HepG2 (cell line): ENCODE data around the gene PDK2.

ENCODE experiments used
- CAMTA2 ChIP-seq: sonication (generic); formaldehyde crosslinking; IDR thresholded peaks from 2 replicates; pipeline ENCODE4 v1.4.0; 2020; ENCODE audit warnings: mild to moderate bottlenecking, missing genetic modification reagents, borderline replicate concordance
- CBFB ChIP-seq: sonication (generic); formaldehyde crosslinking; IDR thresholded peaks from 2 replicates; pipeline ENCODE4 v1.4.0; 2020; ENCODE audit warnings: missing genetic modification reagents
- KLF9 ChIP-seq: IDR thresholded peaks from 2 replicates; pipeline ENCODE4 v1.6.1; 2016; ENCODE audit warnings: low read depth
- MYC ChIP-seq: sonication (generic); formaldehyde crosslinking; IDR thresholded peaks from 2 replicates; pipeline ENCODE4 v1.9.0; 2021; ENCODE audit warnings: missing genetic modification reagents, borderline replicate concordance
- POLR2A ChIP-seq, 2 experiments: IDR thresholded peaks; 2 replicates each; pipeline ENCODE4 v1.6.1; 2011; ENCODE audit warnings: low read depth in 2 of 2, low read length in 2 of 2, mild to moderate bottlenecking in 1 of 2, moderate library complexity in 1 of 2; ENCODE audit not compliant: insufficient read depth in 1 of 2
- RNF2 ChIP-seq: fragments of 450-650 bp; conservative IDR thresholded peaks from 2 replicates; pipeline ENCODE4 v1.6.1; 2016; ENCODE audit warnings: low read depth
- ZFP1 ChIP-seq: IDR thresholded peaks from 2 replicates; pipeline ENCODE4 v1.6.1; 2016
- ZKSCAN8 ChIP-seq: IDR thresholded peaks from 2 replicates; pipeline ENCODE4 v1.6.1; 2016; ENCODE audit warnings: borderline replicate concordance, missing genetic modification reagents, missing compliant biosample characterization
- ZNF317 ChIP-seq: sonication (generic); formaldehyde crosslinking; IDR thresholded peaks from 2 replicates; pipeline ENCODE4 v1.5.0; 2020; ENCODE audit warnings: mild to moderate bottlenecking, missing genetic modification reagents
- ZNF629 ChIP-seq: sonication (generic); formaldehyde crosslinking; conservative IDR thresholded peaks from 2 replicates; pipeline ENCODE4 v1.5.0; 2020; ENCODE audit warnings: missing genetic modification reagents
- TF ChIP-seq, protein P1 (sequence below): conservative IDR thresholded peaks from 2 replicates; pipeline ENCODE4 v1.6.1; 2018; ENCODE audit warnings: missing genetic modification reagents

DNA sequence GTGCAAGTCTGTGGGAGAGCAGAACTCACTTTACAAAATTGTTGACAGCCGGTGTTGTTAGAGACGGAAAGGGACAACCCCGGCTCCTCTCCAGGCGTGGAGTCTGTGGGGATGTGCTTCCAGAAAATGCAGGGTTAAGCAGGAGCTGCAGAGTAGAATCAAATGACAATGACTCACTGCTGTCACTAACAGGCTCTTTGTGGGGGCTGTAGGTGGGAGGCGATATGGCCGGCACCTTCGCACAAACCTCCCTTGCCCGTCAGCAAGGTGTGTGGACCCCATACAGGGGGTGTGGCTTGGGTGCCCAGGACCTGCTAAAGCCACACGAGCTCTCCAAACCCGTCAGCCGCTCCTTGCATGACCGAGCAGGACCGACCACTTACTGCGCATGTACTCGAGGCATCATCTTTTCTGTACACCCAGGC is 5.8 kb downstream of the PDK2 start:
- TF ChIP-seq ZNF629 (CRISPR knock-in tag) (no peak), MYC (CRISPR knock-in tag) (no peak), POLR2A (IDR thresholded peaks at IDR 0.05; ENCODE audit: insufficient read depth in 1 of 2, low read depth in 2 of 2, low read length in 2 of 2) (no peak), ZFP1 (CRISPR knock-in tag) (no peak), CBFB (CRISPR knock-in tag) (no peak), KLF9 (CRISPR knock-in tag) (no peak), RNF2 (no peak), CAMTA2 (CRISPR knock-in tag) (no peak), ZNF317 (CRISPR knock-in tag) (no peak), ZKSCAN8 (CRISPR knock-in tag) (no peak)
- TF ChIP-seq, protein P1, sequence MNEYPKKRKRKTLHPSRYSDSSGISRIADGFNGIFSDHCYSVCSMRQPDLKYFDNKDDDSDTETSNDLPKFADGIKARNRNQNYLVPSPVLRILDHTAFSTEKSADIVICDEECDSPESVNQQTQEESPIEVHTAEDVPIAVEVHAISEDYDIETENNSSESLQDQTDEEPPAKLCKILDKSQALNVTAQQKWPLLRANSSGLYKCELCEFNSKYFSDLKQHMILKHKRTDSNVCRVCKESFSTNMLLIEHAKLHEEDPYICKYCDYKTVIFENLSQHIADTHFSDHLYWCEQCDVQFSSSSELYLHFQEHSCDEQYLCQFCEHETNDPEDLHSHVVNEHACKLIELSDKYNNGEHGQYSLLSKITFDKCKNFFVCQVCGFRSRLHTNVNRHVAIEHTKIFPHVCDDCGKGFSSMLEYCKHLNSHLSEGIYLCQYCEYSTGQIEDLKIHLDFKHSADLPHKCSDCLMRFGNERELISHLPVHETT: no peak
